HepG2 (cell line): ENCODE measurements around the gene ACOT13. TPM values are rescaled to one million over a fixed set of nuclear protein-coding genes. Genes with fewer than 3 reads are reported as not detected.
"Not testable (repeated sequence)": the region's sequence is repeated elsewhere in the genome, so short reads cannot be mapped to it uniquely, and the experiment has no call there.

ENCODE experiments used
- ATAC-seq: fragments of 200-7000 bp; cut with Tn5 transposase; 3 replicates; pipeline ENCODE4 v1.9.1; 2020; ENCODE audit warnings: mild to moderate bottlenecking, moderate library complexity
- BruUV-seq: library from RNA; stranded (reverse); fragments of 400-500 nt; replicated peaks from 2 replicates; lab custom pipeline; 2021; lab: Mats Ljungman, UMichigan
- CTCF ChIA-PET: fragments of 300-600 bp; formaldehyde crosslinking; extraction: SDS; loops from one replicate; lab custom pipeline; 2021; ENCODE audit warnings: low total read pairs, inconsistent platforms, low intra/inter-chr PET ratio; lab: Yijun Ruan, JAX
- POLR2A ChIA-PET: fragments of 350-600 bp; sonication (Branson Sonifier 250); formaldehyde crosslinking; loops from one replicate; lab custom pipeline; 2020; ENCODE audit warnings: antibody characterized with exemption, inconsistent platforms; lab: Yijun Ruan, JAX
- DNase-seq: peaks from one replicate; pipeline ENCODE4 v3.0.0-alpha.2; 2015; ENCODE audit warnings: low spot score
- FAIRE-seq: peaks from 3 replicates; lab custom pipeline; 2011; peaks lifted over from hg19 to GRCh38; lab: Jason Lieb, UNC
- H2AFZ ChIP-seq: one replicate; pipeline ENCODE4 v1.6.1; 2011; ENCODE audit warnings: low read length, inconsistent platforms
- H3K27ac ChIP-seq: fragments of 300-600 bp; 3 replicates; pipeline ENCODE4 v1.8.0; 2011; ENCODE audit warnings: mixed run types, mild to moderate bottlenecking, mixed read lengths, low read length, inconsistent platforms; ENCODE audit not compliant: insufficient read depth; ENCODE audit errors: extremely low read length
- H3K27me3 ChIP-seq, 2 experiments: fragments of 200-600 bp in 1 of 2; 2 replicates in 1 of 2; 3 replicates in 1 of 2; pipeline versions ENCODE4 v1.6.0 to v1.8.0; 2011; ENCODE audit warnings: low read length in 2 of 2, mild to moderate bottlenecking in 2 of 2, moderate library complexity in 2 of 2, inconsistent platforms in 1 of 2; ENCODE audit not compliant: insufficient read depth in 2 of 2, control insufficient read depth in 1 of 2
- H3K36me3 ChIP-seq, 2 experiments: fragments of 200-600 bp in 1 of 2; replicated peaks in 1 of 2; 2 replicates in 1 of 2; 3 replicates in 1 of 2; pipeline versions ENCODE4 v1.5.1 to v1.8.0; 2011; ENCODE audit warnings: low read length in 2 of 2, inconsistent platforms in 1 of 2; ENCODE audit not compliant: insufficient read depth in 2 of 2, control insufficient read depth in 1 of 2
- H3K4me1 ChIP-seq: 2 replicates; pipeline ENCODE4 v1.5.1; 2012; ENCODE audit warnings: low read length, inconsistent platforms; ENCODE audit not compliant: insufficient read depth
- H3K4me2 ChIP-seq: 2 replicates; pipeline ENCODE4 v1.6.0; 2011; ENCODE audit warnings: low read depth, low read length, inconsistent platforms
- H3K4me3 ChIP-seq, 3 experiments: fragments of 200-600 bp in 1 of 3; sonication (generic), shearing (Covaris generic) in 1 of 3; replicated peaks in 1 of 3; 2 replicates each; pipeline ENCODE4 v1.5.1; 2011 to 2016; ENCODE audit warnings: low read length in 3 of 3, inconsistent platforms in 2 of 3, low read depth in 2 of 3, mild to moderate bottlenecking in 2 of 3, control low read depth in 1 of 3, mixed read lengths in 1 of 3; ENCODE audit not compliant: insufficient read depth in 1 of 3
- H3K79me2 ChIP-seq: one replicate; pipeline ENCODE4 v1.6.1; 2011; ENCODE audit warnings: low read length, inconsistent platforms; ENCODE audit not compliant: insufficient read depth
- H3K9ac ChIP-seq: 2 replicates; pipeline ENCODE4 v1.6.0; 2011; ENCODE audit warnings: mild to moderate bottlenecking, low read depth, low read length, inconsistent platforms; ENCODE audit not compliant: insufficient read depth
- H3K9me3 ChIP-seq: 2 replicates; pipeline ENCODE4 v1.5.1; 2012; ENCODE audit warnings: mild to moderate bottlenecking, low read length
- H4K20me1 ChIP-seq: 2 replicates; pipeline ENCODE4 v1.6.0; 2011; ENCODE audit warnings: inconsistent platforms, mild to moderate bottlenecking, low read length, moderate library complexity; ENCODE audit not compliant: insufficient read depth
- WGBS: methylation state at CpG from one replicate; pipeline ENCODE4 v1.1.6; 2017; ENCODE audit warnings: low lambda C conversion rate; 5-methylcytosine and 5-hydroxymethylcytosine counted together
- in situ Hi-C: cut with HindIII; loops from 2 replicates; pipeline ENCODE4 v1.10.0; 2017; ENCODE audit warnings: low pct_unique_long_range_greater_than_20kb; ENCODE audit not compliant: extremely low pct_ligation_motif_present
- intact Hi-C: fragments of 100-400 bp; cut with micrococcal nuclease; formaldehyde crosslinking; loops from one replicate; pipeline ENCODE4 v1.10.0; 2022; ENCODE audit not compliant: unreplicated experiment
- polyA plus RNA-seq, 8 experiments: library from polyadenylated mRNA; depleted of rRNA in 3 of 8; stranded (reverse) in 7 of 8; unstranded in 1 of 8; fragments of >200 nt; fragmentation: Illumina TruSeq in 4 of 8; extraction: Trizol in 4 of 8; gene quantifications; 2 replicates each; pipeline versions ENCODE4 v1.2.1 to v1.2.3, GENCODE V29; 2011 to 2016; ENCODE audit warnings: low read depth in 4 of 8, missing spikeins in 1 of 8, mixed read lengths in 1 of 8; ENCODE audit not compliant: insufficient read depth in 1 of 8
- total RNA-seq, 5 experiments: library from RNA; depleted of rRNA; stranded (reverse); fragments of >200 nt; fragmentation: Illumina TruSeq; extraction: Trizol; gene quantifications; 2 replicates each; pipeline ENCODE4 v1.2.3, GENCODE V29; 2016; ENCODE audit warnings: low read depth in 1 of 5
- TF ChIP-seq, protein P1 (sequence below): sonication (generic); formaldehyde crosslinking; IDR thresholded peaks from 2 replicates; pipeline ENCODE4 v1.5.0; 2020; ENCODE audit warnings: mild to moderate bottlenecking, missing genetic modification reagents
- TF ChIP-seq, protein P2 (sequence below): sonication (generic); formaldehyde crosslinking; IDR thresholded peaks from 2 replicates; pipeline ENCODE4 v1.4.0; 2020; ENCODE audit warnings: mild to moderate bottlenecking, missing genetic modification reagents

Gene ACOT13
- total and polyA plus RNA-seq, 2 of the 13 experiments (the other 11 are each of a cell fraction or from before 2014, with no cell fraction given): 31.5 to 45.1 TPM

DNA sequence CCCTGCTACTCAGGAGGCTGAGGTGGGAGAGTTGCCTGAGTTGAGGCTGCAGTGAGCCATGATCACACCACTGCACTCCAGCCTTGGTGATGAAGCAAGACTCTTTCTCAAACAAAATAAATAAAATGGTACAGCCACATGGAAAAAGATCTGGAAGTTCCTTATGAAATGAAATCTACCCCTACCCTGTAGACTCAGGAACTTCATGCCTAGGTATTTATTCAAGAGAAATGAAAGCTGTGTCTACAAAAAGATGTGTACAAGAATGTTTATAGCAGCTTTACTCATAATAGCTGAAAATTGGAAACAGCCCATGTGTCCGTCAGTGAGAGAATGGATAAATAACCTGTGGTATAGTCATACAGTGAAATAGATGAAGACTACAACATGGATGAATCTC lies 67.3 kb downstream of the ACOT13 start:
- Histone ChIP-seq H3K27ac (no peak overlapping the region), H3K4me1 (peaks cover 10% of the 10 kb centered on the region), H2AFZ (no peak overlapping the region), H4K20me1 (no peaks in the 10 kb centered on the region), H3K27me3 (peaks cover 0 to 3% of the 10 kb centered on the region in 2 experiments; a peak in 1 of 5 replicates), H3K4me3 (no peak overlapping the region), H3K4me2 (no peak overlapping the region), H3K79me2 (no peaks in the 10 kb centered on the region), H3K9me3 (peaks cover 29% of the 10 kb centered on the region), H3K36me3 (no peaks in the 10 kb centered on the region; a peak in 1 of 5 replicates), H3K9ac (no peak overlapping the region)
- FAIRE-seq (no peak), DNase-seq (no peak), ATAC-seq (no peak)
- 93% methylated on average over 1 of the region's 1 CpG for WGBS
- intact Hi-C loops: no loop called here
- ChIA-PET POLR2A (interaction anchor here (1.0 kb wide), 1 partner anchor 12 kb away, joined by 3 read pairs; no protein-coding TSS in a partner anchor), CTCF (no interaction called here)
- BruUV-seq: no TSS peak
- in situ Hi-C loops: no loop called here
- TF ChIP-seq, protein P1, sequence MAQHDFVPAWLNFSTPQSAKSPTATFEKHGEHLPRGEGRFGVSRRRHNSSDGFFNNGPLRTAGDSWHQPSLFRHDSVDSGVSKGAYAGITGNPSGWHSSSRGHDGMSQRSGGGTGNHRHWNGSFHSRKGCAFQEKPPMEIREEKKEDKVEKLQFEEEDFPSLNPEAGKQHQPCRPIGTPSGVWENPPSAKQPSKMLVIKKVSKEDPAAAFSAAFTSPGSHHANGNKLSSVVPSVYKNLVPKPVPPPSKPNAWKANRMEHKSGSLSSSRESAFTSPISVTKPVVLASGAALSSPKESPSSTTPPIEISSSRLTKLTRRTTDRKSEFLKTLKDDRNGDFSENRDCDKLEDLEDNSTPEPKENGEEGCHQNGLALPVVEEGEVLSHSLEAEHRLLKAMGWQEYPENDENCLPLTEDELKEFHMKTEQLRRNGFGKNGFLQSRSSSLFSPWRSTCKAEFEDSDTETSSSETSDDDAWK: no peak

DNA sequence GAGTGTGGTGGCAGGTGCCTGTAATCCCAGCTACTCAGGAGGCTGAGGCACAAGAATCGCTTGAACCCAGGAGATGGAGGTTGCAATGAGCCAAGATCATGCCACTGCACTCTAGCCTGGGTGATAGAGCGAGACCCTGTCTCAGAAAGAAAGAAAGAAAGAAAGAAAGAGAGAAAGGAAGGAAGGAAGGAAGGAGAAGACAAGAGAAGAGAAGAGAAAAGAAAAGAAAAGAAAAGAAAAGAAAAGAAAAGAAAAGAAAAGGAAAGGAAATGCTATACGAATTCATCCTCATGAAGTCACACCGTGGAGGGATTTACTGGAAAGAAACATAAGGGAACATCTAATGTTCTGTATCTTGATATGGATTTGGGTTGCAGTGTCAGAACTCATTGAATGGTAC lies 67.8 kb downstream of the ACOT13 start:
- H3K36me3 ChIP-seq, DNase-seq, H2AFZ ChIP-seq, H3K27me3 ChIP-seq, H3K79me2 ChIP-seq, H3K4me3 ChIP-seq, H3K27ac ChIP-seq, ATAC-seq, CTCF ChIA-PET, FAIRE-seq, H4K20me1 ChIP-seq, BruUV-seq, H3K9ac ChIP-seq, in situ Hi-C loops, intact Hi-C loops, H3K4me2 ChIP-seq: not testable (repeated sequence)
- Histone ChIP-seq H3K4me1 (peaks cover 10% of the 10 kb centered on the region), H3K9me3 (peaks cover 27% of the 10 kb centered on the region)
- TF ChIP-seq, protein P2, sequence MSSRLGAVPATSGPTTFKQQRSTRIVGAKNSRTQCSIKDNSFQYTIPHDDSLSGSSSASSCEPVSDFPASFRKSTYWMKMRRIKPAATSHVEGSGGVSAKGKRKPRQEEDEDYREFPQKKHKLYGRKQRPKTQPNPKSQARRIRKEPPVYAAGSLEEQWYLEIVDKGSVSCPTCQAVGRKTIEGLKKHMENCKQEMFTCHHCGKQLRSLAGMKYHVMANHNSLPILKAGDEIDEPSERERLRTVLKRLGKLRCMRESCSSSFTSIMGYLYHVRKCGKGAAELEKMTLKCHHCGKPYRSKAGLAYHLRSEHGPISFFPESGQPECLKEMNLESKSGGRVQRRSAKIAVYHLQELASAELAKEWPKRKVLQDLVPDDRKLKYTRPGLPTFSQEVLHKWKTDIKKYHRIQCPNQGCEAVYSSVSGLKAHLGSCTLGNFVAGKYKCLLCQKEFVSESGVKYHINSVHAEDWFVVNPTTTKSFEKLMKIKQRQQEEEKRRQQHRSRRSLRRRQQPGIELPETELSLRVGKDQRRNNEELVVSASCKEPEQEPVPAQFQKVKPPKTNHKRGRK (CRISPR knock-in tag): peak; percentile 35; the same call in 1 of the 2 replicates
- POLR2A ChIA-PET: interaction anchor here (1.2 kb wide), 1 partner anchor 13 kb away, joined by 5 read pairs; no protein-coding TSS in a partner anchor
- WGBS: 66% methylated on average over 4 of the region's 4 CpGs
